Right lobe of liver (tissue), 6 donors: ENCODE results near the gene RAI1. TPM values are rescaled to one million over a fixed set of nuclear protein-coding genes. Genes with fewer than 3 reads are reported as not detected.

Experiments used
- ATAC-seq, 4 donors: fragments of 200-7000 bp; cut with Tn5 transposase; one replicate each; pipeline ENCODE4 v1.9.1; 2020; ENCODE audit warnings: mild to moderate bottlenecking in 4 of 4, moderate library complexity in 4 of 4
- DNase-seq, 3 donors: peaks; one replicate each; pipeline ENCODE4 v3.0.0-alpha.2; 2020
- H3K27ac ChIP-seq, 3 donors: fragments of 200-600 bp; one replicate each; pipeline ENCODE4 v1.8.0; 2022
- H3K27me3 ChIP-seq, 2 donors: fragments of 200-600 bp; one replicate each; pipeline ENCODE4 v1.8.0; 2022
- H3K36me3 ChIP-seq, 4 donors: fragments of 200-600 bp; sonication (generic) in 1 of 4; one replicate each; pipeline versions ENCODE4 v1.5.1 to v1.8.0; 2017 to 2022; ENCODE audit warnings: control low read depth in 1 of 4
- H3K4me1 ChIP-seq, 4 donors: fragments of 200-600 bp; sonication (generic) in 1 of 4; one replicate each; pipeline versions ENCODE4 v1.5.1 to v1.8.0; 2017 to 2022; ENCODE audit warnings: control low read depth in 1 of 4
- H3K4me3 ChIP-seq, 3 donors: fragments of 200-600 bp; one replicate each; pipeline ENCODE4 v1.8.0; 2022
- H3K9me3 ChIP-seq, 4 donors: fragments of 200-600 bp; sonication (generic) in 1 of 4; one replicate each; pipeline versions ENCODE4 v1.5.1 to v1.8.0; 2017 to 2022; ENCODE audit warnings: control low read depth in 1 of 4
- POLR2A ChIP-seq: fragments of 450-650 bp; IDR thresholded peaks from one replicate; pipeline ENCODE4 v1.6.1; 2017; ENCODE audit warnings: antibody characterized with exemption, mild to moderate bottlenecking
- WGBS: methylation state at CpG from one replicate; pipeline ENCODE4 v1.1.6; 2018; ENCODE audit warnings: low coverage, low lambda C conversion rate; ENCODE audit not compliant: insufficient coverage; ENCODE audit errors: missing lambda C conversion rate; 5-methylcytosine and 5-hydroxymethylcytosine counted together
- intact Hi-C, 2 donors: fragments of 100-400 bp; cut with DNase I; formaldehyde crosslinking; loops; one replicate each; pipeline versions ENCODE4 v1.11.2 to v1.14.1; 2022
- total RNA-seq, 6 experiments: library from RNA; depleted of rRNA in 2 of 6; stranded (reverse); fragments of >200 nt in 2 of 6; fragmentation: NEBNext Ultra II Directional in 3 of 6; extraction: Animal tissue kit (Norgen Biotek cat#: 25700) in 3 of 6; gene quantifications; one replicate each; pipeline versions ENCODE4 v1.1.0 to v1.2.4, GENCODE V29; 2016 to 2023
- TF ChIP-seq, protein P1 (sequence below), 4 donors: fragments of 200-600 bp in 3 of 4; fragments of 450-650 bp in 1 of 4; IDR thresholded peaks; one replicate each; pipeline versions ENCODE4 v1.5.1 to v1.8.0; 2016 to 2022; ENCODE audit warnings: antibody characterized with exemption in 4 of 4, mild to moderate bottlenecking in 2 of 4
- donor health status: DM: no; HTN: yes; CAD: no.
- donor health status: DM: no; HTN: no; CAD: no.
- donor health status: DM: no; HTN: no; CAD: no.
- donor health status: DM: no; HTN: yes; CAD: no.
- donor health status: DM: no; HTN: yes; CAD: no.

Gene RAI1
- total RNA-seq, 6 experiments from 2014 or later = 6.1 to 14.5 (median 8.4) TPM

- TF ChIP-seq, protein P1, sequence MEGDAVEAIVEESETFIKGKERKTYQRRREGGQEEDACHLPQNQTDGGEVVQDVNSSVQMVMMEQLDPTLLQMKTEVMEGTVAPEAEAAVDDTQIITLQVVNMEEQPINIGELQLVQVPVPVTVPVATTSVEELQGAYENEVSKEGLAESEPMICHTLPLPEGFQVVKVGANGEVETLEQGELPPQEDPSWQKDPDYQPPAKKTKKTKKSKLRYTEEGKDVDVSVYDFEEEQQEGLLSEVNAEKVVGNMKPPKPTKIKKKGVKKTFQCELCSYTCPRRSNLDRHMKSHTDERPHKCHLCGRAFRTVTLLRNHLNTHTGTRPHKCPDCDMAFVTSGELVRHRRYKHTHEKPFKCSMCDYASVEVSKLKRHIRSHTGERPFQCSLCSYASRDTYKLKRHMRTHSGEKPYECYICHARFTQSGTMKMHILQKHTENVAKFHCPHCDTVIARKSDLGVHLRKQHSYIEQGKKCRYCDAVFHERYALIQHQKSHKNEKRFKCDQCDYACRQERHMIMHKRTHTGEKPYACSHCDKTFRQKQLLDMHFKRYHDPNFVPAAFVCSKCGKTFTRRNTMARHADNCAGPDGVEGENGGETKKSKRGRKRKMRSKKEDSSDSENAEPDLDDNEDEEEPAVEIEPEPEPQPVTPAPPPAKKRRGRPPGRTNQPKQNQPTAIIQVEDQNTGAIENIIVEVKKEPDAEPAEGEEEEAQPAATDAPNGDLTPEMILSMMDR (IDR thresholded peaks at IDR 0.05) = no peak
- no peak for TF ChIP-seq POLR2A
- H3K4me1 ChIP-seq = peaks cover 0 to 11% (median 5%) of the 10 kb centered on the region in 4 donors
- no peaks in the 10 kb centered on the region for H3K9me3 ChIP-seq
- intact Hi-C loops = no loop called here
- DNase-seq (no peak), ATAC-seq (no peak)
- no peak overlapping the region for H3K4me3 ChIP-seq
- H3K27ac ChIP-seq = no peak overlapping the region
- WGBS = 94% methylated on average over 2 of the region's 3 CpGs
- H3K36me3 ChIP-seq = no peaks in the 10 kb centered on the region
- H3K27me3 ChIP-seq = no peaks in the 10 kb centered on the region
These were observed 33.6 kb downstream of the RAI1 start for GRCh38 chr17:17714879-17715278.

DNA sequence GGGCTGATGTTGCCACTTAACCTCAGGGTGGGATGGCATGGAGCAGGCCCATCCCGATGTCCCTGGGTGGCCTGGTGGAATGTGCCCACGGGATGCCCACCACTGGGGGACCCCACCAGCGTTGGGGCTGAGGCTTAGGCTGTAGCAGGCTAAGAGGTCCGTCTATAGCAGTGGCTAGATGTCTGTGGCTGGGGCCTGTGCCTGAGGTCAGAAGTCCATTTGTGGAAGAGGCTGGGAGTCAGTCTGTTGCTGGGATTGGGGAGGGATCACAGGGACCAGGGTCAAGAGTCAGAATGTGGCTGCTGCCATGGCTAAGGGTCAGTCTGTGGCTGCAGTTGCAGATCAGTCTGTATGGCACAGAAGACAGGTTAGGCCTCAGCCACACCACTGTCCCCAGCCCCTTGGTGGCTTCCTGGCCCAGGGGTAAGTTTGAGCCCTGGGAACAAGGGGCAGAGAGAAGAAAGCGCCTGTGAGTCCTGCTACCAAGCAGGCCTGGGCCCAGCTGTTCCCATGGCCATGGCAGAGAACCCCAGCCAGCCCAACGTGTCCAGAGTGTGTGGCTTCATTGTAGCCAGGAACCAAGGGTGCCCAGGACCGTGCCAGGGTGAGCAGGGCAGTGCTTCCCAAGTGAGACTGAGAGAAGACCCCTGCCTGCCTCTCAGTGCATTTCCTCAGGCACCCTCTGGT lies 35.7 kb downstream of the RAI1 start:
- H3K27me3 ChIP-seq = no peaks in the 10 kb centered on the region
- H3K27ac ChIP-seq = no peak overlapping the region
- peaks cover 0 to 11% (median 5%) of the 10 kb centered on the region in 4 donors for H3K4me1 ChIP-seq
- no peaks in the 10 kb centered on the region for H3K9me3 ChIP-seq
- intact Hi-C loops = no loop called here
- 32% methylated on average over 3 of the region's 7 CpGs for WGBS
- DNase-seq = peak in 1 of 3 donors; percentile 79
- TF ChIP-seq POLR2A = no peak
- TF ChIP-seq, protein P1 (IDR thresholded peaks at IDR 0.05) = no peak
- no peaks in the 10 kb centered on the region for H3K36me3 ChIP-seq
- ATAC-seq = peak; percentile 78 to 92 (median 89)
- H3K4me3 ChIP-seq = no peak overlapping the region

- 60% methylated on average over 5 of the region's 5 CpGs for WGBS
- DNase-seq = no peak
- Histone ChIP-seq H3K36me3 (no peaks in the 10 kb centered on the region), H3K27ac (no peak overlapping the region), H3K4me1 (peaks cover 0 to 11% (median 5%) of the 10 kb centered on the region in 4 donors), H3K9me3 (no peaks in the 10 kb centered on the region), H3K27me3 (no peaks in the 10 kb centered on the region), H3K4me3 (no peak overlapping the region)
- intact Hi-C loops = no loop called here
- TF ChIP-seq, protein P1 (IDR thresholded peaks at IDR 0.05) = no peak
- ATAC-seq = no peak
These were observed 37.0 kb downstream of the RAI1 start for GRCh38 chr17:17718251-17718650.

DNA sequence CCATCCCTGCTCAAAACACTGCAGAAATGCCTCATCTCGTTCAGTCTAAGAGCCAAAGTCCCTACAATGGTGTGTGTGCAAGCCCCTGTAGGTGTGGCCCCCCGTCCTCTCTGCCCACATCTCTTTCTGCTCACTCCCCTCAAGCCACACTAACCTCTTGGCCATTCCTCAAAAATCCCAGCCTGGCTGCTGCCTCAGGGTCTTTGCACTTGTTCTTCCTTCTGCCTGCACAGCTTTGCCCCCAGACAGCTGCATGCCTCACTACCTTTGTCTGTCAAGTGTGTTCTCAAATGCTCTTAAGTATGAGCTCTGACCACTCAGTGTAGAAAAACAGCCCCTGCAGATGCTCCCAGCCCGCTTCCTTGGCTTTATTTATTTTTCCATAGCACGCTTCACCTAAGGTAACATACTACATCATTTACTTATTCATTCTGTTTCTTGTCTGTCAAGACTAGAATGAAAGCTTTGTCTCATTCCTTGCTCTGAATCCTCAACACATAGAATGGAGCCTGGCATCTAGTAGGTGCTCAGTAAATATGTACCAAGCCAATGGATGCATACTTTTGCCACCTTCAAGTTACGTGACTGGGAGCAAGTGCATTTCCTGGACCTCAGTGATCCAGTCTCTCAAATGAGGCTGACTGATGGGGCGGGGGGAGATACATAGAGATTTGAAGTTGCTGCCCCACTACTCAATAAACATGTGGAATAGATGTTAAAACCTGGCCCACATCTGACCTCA lies 38.1 kb downstream of the RAI1 start:
- Histone ChIP-seq H3K36me3 (no peaks in the 10 kb centered on the region), H3K27ac (no peak overlapping the region)

More for the DNA sequence above, 38.1 kb downstream of the RAI1 start:
- TF ChIP-seq, protein P1 (IDR thresholded peaks at IDR 0.05) = no peak
- intact Hi-C loops = no loop called here
- Histone ChIP-seq H3K4me1 (peaks cover 0 to 11% (median 5%) of the 10 kb centered on the region in 4 donors), H3K27me3 (no peaks in the 10 kb centered on the region), H3K9me3 (no peaks in the 10 kb centered on the region), H3K4me3 (no peak overlapping the region)
- DNase-seq (no peak), ATAC-seq (no peak)
- 85% methylated on average over 5 of the region's 6 CpGs for whole genome bisulfite sequencing
